Measurements from ENCODE around the gene EFS. TPM values are rescaled to one million over a fixed set of nuclear protein-coding genes. Genes with fewer than 3 reads are reported as not detected.

The EFS gene
- total RNA-seq, 2 experiments from 2014 or later: not detected

- Histone ChIP-seq H3K27ac (ENCODE audit: low read depth, low read length, poor library complexity, severe bottlenecking) (no peak overlapping the region), H2AFZ (ENCODE audit: low read length) (no peak overlapping the region), H3K4me1 (ENCODE audit: insufficient read depth, low read length, poor library complexity, severe bottlenecking) (no peaks in the 10 kb centered on the region), H3K9me3 (ENCODE audit: low read length) (no peaks in the 10 kb centered on the region), H3K4me3 (ENCODE audit: low read depth, low read length, poor library complexity, severe bottlenecking) (no peak overlapping the region), H4K20me1 (ENCODE audit: insufficient read depth, low read length) (no peaks in the 10 kb centered on the region), H3K4me2 (ENCODE audit: low read length) (no peak overlapping the region), H3K9me2 (ENCODE audit: insufficient read depth, low read length) (no peaks in the 10 kb centered on the region), H3K36me3 (ENCODE audit: insufficient read depth, low read length) (no peaks in the 10 kb centered on the region), H3K79me2 (ENCODE audit: insufficient read depth, low read depth, low read length) (no peaks in the 10 kb centered on the region)
- BruUV-seq (replicated peaks): no TSS peak
- TF ChIP-seq EZH2phosphoT487 (IDR thresholded peaks at IDR 0.05; ENCODE audit: borderline replicate concordance, low read depth, low read length) (no peak), CTCF (conservative IDR thresholded peaks at IDR 0.05; ENCODE audit: low read length) (no peak)
- DNase-seq (ENCODE audit: low spot score): no peak
- intact Hi-C loops (cut with micrococcal nuclease; ENCODE audit: unreplicated experiment): no loop called here
- POLR2A ChIA-PET: no interaction called here
- CTCF ChIA-PET (ENCODE audit: unreplicated experiment): no interaction called here
Observed at GRCh38 chr14:23405516-23406025, 40.6 kb upstream of the EFS start.

GRCh38 chr14:23405096-23405495 lies 40.1 kb upstream of the EFS start:
- CTCF ChIA-PET (ENCODE audit: unreplicated experiment): no interaction called here
- no peaks in the 10 kb centered on the region for H3K4me1 ChIP-seq (ENCODE audit: insufficient read depth, low read length, poor library complexity, severe bottlenecking)
- no peaks in the 10 kb centered on the region for H3K9me2 ChIP-seq (ENCODE audit: insufficient read depth, low read length)
- TF ChIP-seq EZH2phosphoT487 (IDR thresholded peaks at IDR 0.05; ENCODE audit: borderline replicate concordance, low read depth, low read length): no peak
- no peak for TF ChIP-seq CTCF (conservative IDR thresholded peaks at IDR 0.05; ENCODE audit: low read length)
- POLR2A ChIA-PET: no interaction called here
- no peaks in the 10 kb centered on the region for H3K79me2 ChIP-seq (ENCODE audit: insufficient read depth, low read depth, low read length)
- H3K4me2 ChIP-seq (ENCODE audit: low read length): no peak overlapping the region
- no peaks in the 10 kb centered on the region for H3K36me3 ChIP-seq (ENCODE audit: insufficient read depth, low read length)
- H2AFZ ChIP-seq (ENCODE audit: low read length): no peak overlapping the region
- no peak overlapping the region for H3K27ac ChIP-seq (ENCODE audit: low read depth, low read length, poor library complexity, severe bottlenecking)
- intact Hi-C loops (cut with micrococcal nuclease; ENCODE audit: unreplicated experiment): no loop called here
- no TSS peak for BruUV-seq (replicated peaks)
- DNase-seq (ENCODE audit: low spot score): no peak
- no peaks in the 10 kb centered on the region for H3K9me3 ChIP-seq (ENCODE audit: low read length)
- H4K20me1 ChIP-seq (ENCODE audit: insufficient read depth, low read length): no peaks in the 10 kb centered on the region
- no peak overlapping the region for H3K4me3 ChIP-seq (ENCODE audit: low read depth, low read length, poor library complexity, severe bottlenecking)

GRCh38 chr14:23404331-23404900 lies 39.4 kb upstream of the EFS start:
- no TSS peak for BruUV-seq (replicated peaks)
- H3K4me3 ChIP-seq (ENCODE audit: low read depth, low read length, poor library complexity, severe bottlenecking): no peak overlapping the region
- H2AFZ ChIP-seq (ENCODE audit: low read length): no peak overlapping the region
- no peaks in the 10 kb centered on the region for H3K9me3 ChIP-seq (ENCODE audit: low read length)
- no peaks in the 10 kb centered on the region for H3K4me1 ChIP-seq (ENCODE audit: insufficient read depth, low read length, poor library complexity, severe bottlenecking)
- no peak for TF ChIP-seq EZH2phosphoT487 (IDR thresholded peaks at IDR 0.05; ENCODE audit: borderline replicate concordance, low read depth, low read length)
- no peak for TF ChIP-seq CTCF (conservative IDR thresholded peaks at IDR 0.05; ENCODE audit: low read length)
- POLR2A ChIA-PET: no interaction called here
- DNase-seq (ENCODE audit: low spot score): no peak
- no peaks in the 10 kb centered on the region for H3K36me3 ChIP-seq (ENCODE audit: insufficient read depth, low read length)
- intact Hi-C loops (cut with micrococcal nuclease; ENCODE audit: unreplicated experiment): no loop called here
- no peak overlapping the region for H3K4me2 ChIP-seq (ENCODE audit: low read length)
- no peaks in the 10 kb centered on the region for H3K79me2 ChIP-seq (ENCODE audit: insufficient read depth, low read depth, low read length)
- CTCF ChIA-PET (ENCODE audit: unreplicated experiment): no interaction called here
- no peaks in the 10 kb centered on the region for H4K20me1 ChIP-seq (ENCODE audit: insufficient read depth, low read length)
- no peaks in the 10 kb centered on the region for H3K9me2 ChIP-seq (ENCODE audit: insufficient read depth, low read length)
- no peak overlapping the region for H3K27ac ChIP-seq (ENCODE audit: low read depth, low read length, poor library complexity, severe bottlenecking)

Data from OCI-LY7 (cell line).